Skeletal muscle cell (primary cell): ENCODE results near the gene B4GALT3.
"Not testable (repeated sequence)": the region's sequence is repeated elsewhere in the genome, so short reads cannot be mapped to it uniquely, and the experiment has no call there.

Source experiments
- DNase-seq: peaks from one replicate; pipeline ENCODE4 v3.0.0-alpha.2; 2010; ENCODE audit warnings: low read depth
- H3K4me3 ChIP-seq: 2 replicates; pipeline ENCODE4 v1.5.1; 2011; ENCODE audit warnings: low read depth, mild to moderate bottlenecking, control low read depth, low read length, moderate library complexity

Gene B4GALT3

DNA sequence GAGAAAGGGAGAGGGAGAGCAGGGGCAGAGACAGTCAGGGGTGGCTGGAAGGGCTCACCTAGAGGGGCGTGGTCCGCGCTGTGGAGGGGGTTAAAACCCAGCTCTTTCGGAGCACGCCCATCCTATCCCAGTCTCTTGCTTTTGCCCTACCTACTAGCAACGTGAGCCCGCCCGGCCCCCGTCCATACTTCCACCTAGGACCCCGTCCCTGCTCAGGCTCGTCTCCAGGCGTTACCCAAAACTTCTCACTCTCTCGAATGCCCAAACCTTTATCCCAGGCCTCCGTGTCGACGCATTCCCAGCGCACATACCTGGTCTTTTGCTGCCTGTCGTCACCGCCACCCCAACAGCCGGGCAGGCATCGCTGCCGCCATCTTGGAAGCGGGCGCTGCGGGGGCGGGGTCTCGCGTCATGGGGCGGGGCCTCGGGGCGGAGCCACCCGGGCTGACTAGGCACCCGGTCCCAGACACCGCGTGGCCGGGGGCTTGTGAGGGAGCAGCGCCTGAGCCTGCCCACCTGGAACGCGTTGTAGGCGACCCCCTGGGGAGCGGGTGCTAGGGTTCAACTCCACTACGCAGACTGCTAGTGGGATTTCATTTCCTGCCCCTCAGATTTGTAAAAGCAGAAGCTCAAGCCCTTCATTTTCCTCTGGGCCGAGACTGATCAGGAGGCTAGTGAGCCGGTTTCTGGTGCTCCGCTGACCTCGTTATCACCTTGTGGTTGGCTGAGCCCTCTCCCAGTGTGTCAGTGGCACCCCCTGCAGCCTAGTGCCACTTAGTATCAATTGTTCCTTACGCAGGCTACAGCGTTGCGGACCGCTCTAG, at the start of gene B4GALT3:
Gene B4GALT3 (minus strand): TSS at position 396 of the 824 bp plus-strand sequence. CDS start 1,447 bp downstream, outside the sequence.
- H3K4me3 ChIP-seq = peak within 1 kb of the TSS; percentile 89
- peak; percentile 41 for DNase-seq

DNA sequence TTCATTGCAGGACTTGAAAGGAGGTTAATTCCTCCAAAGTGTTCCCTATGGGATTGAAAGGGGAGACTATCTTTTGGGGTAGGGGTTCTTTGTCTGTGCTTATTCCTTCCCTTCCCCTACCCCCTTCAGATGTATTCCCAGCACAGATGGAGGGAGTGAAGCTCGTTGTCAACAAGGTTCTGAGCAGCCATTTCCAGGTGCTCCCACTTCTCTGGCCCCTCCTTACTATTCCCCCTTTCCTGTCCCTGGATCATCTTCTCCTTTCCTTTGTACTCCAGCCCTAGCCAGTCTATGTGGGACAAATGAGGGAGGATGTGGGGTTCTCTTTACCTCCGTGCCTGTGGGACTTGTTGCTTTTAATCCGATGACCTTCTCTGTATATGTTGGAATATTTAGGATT, 49.5 kb upstream of the B4GALT3 start:
- DNase-seq = no peak
- peak overlapping the region; percentile 66 for H3K4me3 ChIP-seq

- no peak for DNase-seq
- peak overlapping the region; percentile 66 for H3K4me3 ChIP-seq
These were observed 49.0 kb upstream of the B4GALT3 start for GRCh38 chr1:161226320-161226711.

- peak within 1 kb of the TSS; percentile 66 for H3K4me3 ChIP-seq
- DNase-seq = peak; percentile 99
These were observed 48.4 kb upstream of the B4GALT3 start, which contains the start of gene TOMM40L for GRCh38 chr1:161225534-161226319. Gene TOMM40L (plus strand): TSS chr1:161226060. CDS start chr1:161226490, 430 bp downstream.

DNA sequence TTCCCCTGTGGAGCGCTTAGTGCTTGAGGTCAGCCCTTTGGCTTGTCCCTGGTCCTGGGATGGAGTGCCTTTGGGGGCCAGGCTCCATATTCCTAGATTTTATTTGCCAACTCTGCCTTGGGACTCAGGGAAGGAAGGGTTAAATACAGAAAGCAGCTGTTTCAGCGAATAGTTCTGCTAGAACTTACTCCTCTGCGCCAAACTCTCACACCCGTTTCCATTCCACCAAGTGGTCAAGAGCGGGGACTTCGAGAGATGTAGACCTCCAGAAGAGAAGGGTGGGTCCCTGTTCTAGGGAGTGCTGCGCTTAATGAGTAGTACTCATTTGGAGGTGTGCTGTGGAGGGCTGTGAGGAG, 47.8 kb upstream of the B4GALT3 start:
- no peak for DNase-seq
- H3K4me3 ChIP-seq = no peak overlapping the region

DNA sequence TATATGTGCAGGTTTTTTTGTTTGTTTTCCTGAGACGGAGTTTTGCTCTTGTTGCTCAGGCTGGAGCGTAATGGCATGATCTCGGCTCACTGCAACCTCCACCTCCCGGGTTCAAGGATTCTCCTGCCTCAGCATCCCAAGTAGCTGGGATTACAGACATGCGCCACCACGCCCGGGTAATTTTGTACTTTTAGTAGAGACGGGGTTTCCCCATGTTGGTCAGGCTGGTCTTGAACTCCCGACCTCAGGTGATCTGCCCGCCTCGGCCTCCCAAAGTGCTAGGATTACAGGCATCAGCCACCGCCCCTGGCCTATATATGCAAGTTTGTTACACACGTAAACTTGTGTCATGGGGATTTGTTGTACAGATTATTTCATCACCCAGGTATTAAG, 47.4 kb upstream of the B4GALT3 start:
- not testable (repeated sequence) for H3K4me3 ChIP-seq, DNase-seq

DNA sequence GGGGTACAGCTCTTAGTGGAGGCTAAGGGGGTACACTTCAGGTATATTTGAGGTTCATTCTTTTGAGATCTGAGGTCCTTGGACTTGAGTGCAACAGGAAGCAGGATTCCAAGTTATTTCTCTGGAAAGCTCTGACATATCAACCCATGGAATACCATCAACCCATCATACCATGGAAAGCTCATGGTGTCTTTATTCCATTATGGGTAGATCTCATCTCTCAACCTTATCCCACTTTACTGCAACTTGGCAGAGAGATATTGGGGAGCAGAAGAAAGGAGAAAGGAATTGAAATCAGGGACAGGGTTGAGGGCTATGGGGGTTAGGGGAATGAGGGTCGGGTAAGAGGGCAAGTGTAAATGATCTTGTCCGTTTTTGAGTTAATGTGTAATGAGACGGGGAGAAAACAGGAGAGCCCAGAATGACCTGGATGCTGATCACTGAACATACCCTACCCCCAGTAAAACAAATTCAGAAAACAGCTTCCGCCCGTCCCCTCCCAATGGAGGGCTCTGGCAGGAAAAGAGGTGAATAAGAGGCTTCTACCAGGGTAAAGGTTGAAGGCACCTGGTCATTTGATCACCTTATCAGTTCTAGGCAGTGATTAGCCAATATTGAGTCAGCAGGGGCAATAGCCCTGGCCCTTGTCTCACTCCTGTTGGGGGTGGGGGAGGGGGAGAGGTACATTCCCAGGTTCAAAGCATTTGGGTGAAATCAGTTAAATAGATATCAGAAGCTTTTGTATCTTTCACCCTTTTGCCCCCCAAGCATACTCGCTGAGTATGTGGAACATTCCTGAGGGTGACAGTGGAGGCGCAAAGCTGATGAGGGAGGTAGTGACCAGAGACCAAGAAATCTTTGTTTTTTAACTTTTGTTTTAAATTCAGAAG, 46.7 kb upstream of the B4GALT3 start:
- no peak for DNase-seq
- H3K4me3 ChIP-seq = no peak overlapping the region

- no peak for DNase-seq
- no peak overlapping the region for H3K4me3 ChIP-seq
These were observed 45.1 kb upstream of the B4GALT3 start for GRCh38 chr1:161222175-161223019.

GRCh38 chr1:161220002-161220401, 42.7 kb upstream of the B4GALT3 start:
- no peak for DNase-seq
- no peak overlapping the region for H3K4me3 ChIP-seq

- DNase-seq = no peak
- no peak overlapping the region for H3K4me3 ChIP-seq
These were observed 42.0 kb upstream of the B4GALT3 start for GRCh38 chr1:161219078-161219892.

- H3K4me3 ChIP-seq = no peak overlapping the region
- no peak for DNase-seq
These were observed 41.2 kb upstream of the B4GALT3 start for GRCh38 chr1:161218301-161219077.

DNA sequence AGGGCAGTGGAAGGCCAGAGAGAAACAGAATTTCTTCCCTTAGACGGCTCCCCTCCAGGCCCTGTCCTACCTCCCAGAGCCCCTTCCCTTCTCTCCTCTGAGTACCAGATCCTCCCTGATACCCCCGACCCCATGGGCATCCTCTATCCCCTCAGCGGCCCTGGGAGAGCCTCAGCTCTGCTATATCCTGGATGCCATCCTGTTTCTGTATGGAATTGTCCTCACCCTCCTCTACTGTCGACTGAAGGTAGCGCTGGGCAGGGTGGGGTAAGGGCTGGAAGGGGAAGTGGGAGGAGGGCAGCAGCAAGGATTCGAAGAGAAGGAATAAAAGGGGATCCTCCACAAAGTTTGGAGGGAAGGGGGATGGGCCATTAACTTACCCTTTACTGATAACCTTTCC, 40.5 kb upstream of the B4GALT3 start:
- DNase-seq = no peak
- no peak overlapping the region for H3K4me3 ChIP-seq

DNA sequence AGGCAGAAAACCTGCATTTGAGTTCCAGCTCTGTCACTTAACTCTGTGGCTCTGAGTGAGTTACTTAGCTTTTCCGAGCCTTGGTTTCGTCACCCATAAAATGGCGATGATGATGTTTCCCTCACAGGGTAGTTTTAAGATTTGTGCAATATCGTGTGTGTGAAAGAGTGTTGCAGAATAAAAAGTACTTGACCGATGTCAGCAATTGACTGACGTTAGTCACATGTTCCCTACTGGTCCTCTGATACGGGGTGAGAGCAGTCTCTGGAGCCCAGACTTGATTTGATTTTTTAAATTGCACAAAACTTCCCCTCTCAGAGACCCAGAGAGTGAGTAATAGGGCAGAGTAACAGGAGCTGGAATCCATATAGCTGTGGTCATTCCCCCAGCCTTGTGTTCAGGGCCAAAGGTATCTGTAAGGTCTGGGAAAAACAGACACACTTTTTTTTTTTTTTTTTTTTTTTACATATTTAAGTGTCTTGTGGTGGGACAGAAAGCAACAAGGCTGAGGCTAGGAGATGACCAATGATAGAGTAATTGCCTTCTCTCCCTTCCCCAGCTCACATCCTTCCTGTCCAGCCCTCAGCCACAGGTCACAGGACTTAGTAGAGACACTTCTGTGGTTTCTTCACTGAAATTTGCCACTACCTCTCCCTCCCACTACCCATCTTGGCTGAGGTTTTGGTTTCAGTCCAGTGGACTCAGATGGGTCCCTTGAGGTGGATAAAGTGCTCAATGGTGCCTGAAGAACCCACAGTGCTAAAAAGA, 39.8 kb upstream of the B4GALT3 start:
- peak; percentile 80 for DNase-seq
- H3K4me3 ChIP-seq = no peak overlapping the region

- H3K4me3 ChIP-seq = no peak within 1 kb of the TSS
- no peak for DNase-seq
These were observed 37.8 kb upstream of the B4GALT3 start, which contains the start of gene FCER1G for GRCh38 chr1:161215076-161215475. Gene FCER1G (plus strand): TSS chr1:161215295. CDS start chr1:161215322, 27 bp downstream.

- no peak for DNase-seq
- H3K4me3 ChIP-seq = no peak overlapping the region
These were observed 37.1 kb upstream of the B4GALT3 start for GRCh38 chr1:161214369-161214768.

DNA sequence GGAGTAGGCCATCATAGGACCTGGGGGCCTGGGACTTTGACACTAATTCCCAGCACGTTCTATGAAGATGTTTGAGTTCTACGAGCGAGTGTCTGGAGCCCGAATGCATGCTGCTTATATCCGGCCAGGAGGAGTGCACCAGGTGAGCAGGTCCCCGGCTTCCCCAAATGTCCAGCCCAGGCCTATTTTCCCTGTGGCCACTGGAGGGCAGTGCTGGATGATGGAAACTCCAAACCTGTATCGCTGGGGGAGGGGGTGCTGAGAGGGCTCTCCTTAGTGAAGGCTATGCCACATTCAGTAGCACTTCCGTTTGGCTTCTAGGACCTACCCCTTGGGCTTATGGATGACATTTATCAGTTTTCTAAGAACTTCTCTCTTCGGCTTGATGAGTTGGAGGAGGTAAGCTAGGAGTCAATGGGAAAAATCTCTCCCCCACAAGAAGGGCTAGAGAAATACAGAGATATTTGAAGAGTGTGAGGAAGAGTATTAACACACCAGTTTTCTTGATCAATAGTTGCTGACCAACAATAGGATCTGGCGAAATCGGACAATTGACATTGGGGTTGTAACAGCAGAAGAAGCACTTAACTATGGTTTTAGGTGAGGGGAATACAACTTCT, 32.6 kb upstream of the B4GALT3 start:
- DNase-seq = no peak
- H3K4me3 ChIP-seq = no peak overlapping the region
